A549 (cell line): Measurements from ENCODE around the gene EGFLAM. TPM values are rescaled to one million over a fixed set of nuclear protein-coding genes. Genes with fewer than 3 reads are reported as not detected.
A peak's percentile ranks its signal among the peaks of the same experiment; 100 is the strongest.

ENCODE experiments used
- ATAC-seq, 2 experiments: fragments of 200-7000 bp in 1 of 2; fragments of >200 bp in 1 of 2; cut with Nextera tagmentation in 1 of 2; cut with Tn5 transposase in 1 of 2; 3 replicates each; pipeline versions ENCODE4 v1.8.0 to v1.9.1; 2018 to 2020; ENCODE audit warnings: mild to moderate bottlenecking in 1 of 2, moderate library complexity in 1 of 2
- CTCF ChIA-PET: fragments of 300-600 bp; sonication (Branson Sonifier 250); formaldehyde crosslinking; extraction: SDS; loops from one replicate; lab custom pipeline; 2021; ENCODE audit warnings: antibody characterized with exemption, inconsistent platforms; lab: Yijun Ruan, JAX
- POLR2A ChIA-PET: fragments of 350-600 bp; formaldehyde crosslinking; extraction: SDS; loops from one replicate; lab custom pipeline; 2021; ENCODE audit warnings: antibody characterized with exemption, inconsistent platforms; lab: Yijun Ruan, JAX
- DNase-seq, 2 experiments: peaks; one replicate each; pipeline versions ENCODE4 v3.0.0 to v3.0.0-alpha.2; 2011 to 2016; ENCODE audit warnings: low read depth in 1 of 2, low spot score in 1 of 2
- FAIRE-seq: peaks from 2 replicates; lab custom pipeline; 2011; peaks lifted over from hg19 to GRCh38; lab: Jason Lieb, UNC
- H3K27ac ChIP-seq, 2 experiments: fragments of >200 bp; sonication (Bioruptor Twin); formaldehyde crosslinking; 3 replicates each; pipeline ENCODE4 v1.5.1; 2016 to 2017
- H3K4me1 ChIP-seq: fragments of >200 bp; sonication (Bioruptor Twin); formaldehyde crosslinking; 3 replicates; pipeline ENCODE4 v1.6.1; 2016
- H3K4me2 ChIP-seq: fragments of >200 bp; sonication (Bioruptor Twin); formaldehyde crosslinking; 3 replicates; pipeline ENCODE4 v1.6.1; 2016
- H3K4me3 ChIP-seq: fragments of >200 bp; sonication (Bioruptor Twin); formaldehyde crosslinking; 3 replicates; pipeline ENCODE4 v1.5.1; 2016
- H3K9me3 ChIP-seq: fragments of >200 bp; sonication (Bioruptor Twin); formaldehyde crosslinking; 3 replicates; pipeline ENCODE4 v1.6.1; 2016
- CEBPB ChIP-seq, 2 experiments: fragments of >200 bp in 1 of 2; sonication (Bioruptor Twin) in 1 of 2; formaldehyde crosslinking in 1 of 2; IDR thresholded peaks; 2 replicates each; pipeline ENCODE4 v1.6.1; 2012 to 2016
- EHF ChIP-seq: fragments of 250-450 bp; sonication (Bioruptor Pico); IDR thresholded peaks from 2 replicates; pipeline ENCODE4 v1.5.0; 2020; ENCODE audit warnings: mild to moderate bottlenecking
- FOSB ChIP-seq: fragments of 250-450 bp; sonication (Bioruptor Pico); IDR thresholded peaks from 2 replicates; pipeline ENCODE4 v1.5.0; 2020; ENCODE audit warnings: mild to moderate bottlenecking, moderate library complexity
- HDAC2 ChIP-seq: fragments of 200-600 bp; sonication (generic); IDR thresholded peaks from 2 replicates; pipeline ENCODE4 v1.6.1; 2016
- HOXB13 ChIP-seq: fragments of 250-450 bp; sonication (Bioruptor Pico); IDR thresholded peaks from 2 replicates; pipeline ENCODE4 v1.5.0; 2020; ENCODE audit warnings: low read depth, mild to moderate bottlenecking, moderate library complexity
- JUN ChIP-seq, 2 experiments: fragments of >200 bp; sonication (Bioruptor Twin); formaldehyde crosslinking; IDR thresholded peaks; 2 replicates in 1 of 2; 3 replicates in 1 of 2; pipeline ENCODE4 v1.6.1; 2016 to 2017
- KDM1A ChIP-seq: fragments of 200-600 bp; sonication (generic); IDR thresholded peaks from 2 replicates; pipeline ENCODE4 v1.6.1; 2016; ENCODE audit warnings: low read depth, mild to moderate bottlenecking
- KDM5A ChIP-seq: fragments of 200-600 bp; sonication (generic); IDR thresholded peaks from 2 replicates; pipeline ENCODE4 v1.6.1; 2016; ENCODE audit warnings: antibody characterized with exemption, mild to moderate bottlenecking
- MAZ ChIP-seq: fragments of 150-350 bp; IDR thresholded peaks from 2 replicates; pipeline ENCODE4 v1.6.1; 2014; ENCODE audit warnings: antibody characterized with exemption, low read depth, low read length, borderline replicate concordance
- MYC ChIP-seq: IDR thresholded peaks from 2 replicates; pipeline ENCODE4 v1.6.1; 2012; ENCODE audit warnings: mild to moderate bottlenecking, inconsistent platforms, low read length, improper control_type of control experiment, borderline replicate concordance
- NR3C1 ChIP-seq: fragments of >200 bp; sonication (Bioruptor Twin); formaldehyde crosslinking; IDR thresholded peaks from 3 replicates; pipeline ENCODE4 v1.6.1; 2017
- RAD21 ChIP-seq, 2 experiments: fragments of >200 bp in 1 of 2; sonication (Bioruptor Twin) in 1 of 2; formaldehyde crosslinking in 1 of 2; IDR thresholded peaks in 1 of 2; conservative IDR thresholded peaks in 1 of 2; 2 replicates in 1 of 2; 3 replicates in 1 of 2; pipeline ENCODE4 v1.6.1; 2012 to 2018; ENCODE audit warnings: inconsistent platforms in 1 of 2
- SMC3 ChIP-seq: fragments of >200 bp; sonication (Bioruptor Twin); formaldehyde crosslinking; IDR thresholded peaks from 3 replicates; pipeline ENCODE4 v1.6.1; 2018; ENCODE audit warnings: inconsistent platforms
- WGBS: methylation state at CpG from one replicate; pipeline ENCODE4 v1.1.6; 2017; ENCODE audit errors: missing lambda C conversion rate; 5-methylcytosine and 5-hydroxymethylcytosine counted together
- polyA plus RNA-seq, 4 experiments: library from polyadenylated mRNA; depleted of rRNA in 3 of 4; stranded (reverse); fragments of >200 nt; fragmentation: RNase III in 1 of 4; extraction: RNeasy Plus Mini Kit Qiagen cat#74134 plus additional on column Dnase treatment in 1 of 4; gene quantifications; 2 replicates in 3 of 4; 3 replicates in 1 of 4; pipeline ENCODE4 v1.2.3, GENCODE V29; 2011 to 2017
- TF ChIP-seq, protein P1 (sequence below): IDR thresholded peaks from 2 replicates; pipeline ENCODE4 v1.6.1; 2012
- TF ChIP-seq, protein P2 (sequence below): fragments of >200 bp; sonication (Bioruptor Twin); formaldehyde crosslinking; IDR thresholded peaks from 3 replicates; pipeline ENCODE4 v1.6.1; 2016
- TF ChIP-seq, protein P3 (sequence below): fragments of >200 bp; sonication (Bioruptor Twin); formaldehyde crosslinking; IDR thresholded peaks from 3 replicates; pipeline ENCODE4 v1.5.1; 2016
- TF ChIP-seq, protein P4 (sequence below): fragments of 200-600 bp; sonication (generic); IDR thresholded peaks from 2 replicates; pipeline ENCODE4 v1.6.1; 2016; ENCODE audit warnings: antibody characterized with exemption, mild to moderate bottlenecking, moderate library complexity
- TF ChIP-seq, protein P5 (sequence below): fragments of >200 bp; sonication (Bioruptor Twin); formaldehyde crosslinking; IDR thresholded peaks from 2 replicates; pipeline ENCODE4 v1.6.1; 2016
- TF ChIP-seq, protein P6 (sequence below): fragments of 150-350 bp; IDR thresholded peaks from 2 replicates; pipeline ENCODE4 v1.6.1; 2014; ENCODE audit warnings: low read depth, mild to moderate bottlenecking, low read length
- TF ChIP-seq, protein P7 (sequence below): IDR thresholded peaks from 2 replicates; pipeline ENCODE4 v1.6.1; 2012
- TF ChIP-seq, protein P8 (sequence below): fragments of 250-450 bp; sonication (Bioruptor Pico); IDR thresholded peaks from 2 replicates; pipeline ENCODE4 v1.5.0; 2021; ENCODE audit warnings: mild to moderate bottlenecking, moderate library complexity, borderline replicate concordance

Gene EGFLAM
- polyA plus RNA-seq, 2 of the 4 experiments (the other 2 are of a cell fraction), result 0.13 TPM; not detected in 1

DNA sequence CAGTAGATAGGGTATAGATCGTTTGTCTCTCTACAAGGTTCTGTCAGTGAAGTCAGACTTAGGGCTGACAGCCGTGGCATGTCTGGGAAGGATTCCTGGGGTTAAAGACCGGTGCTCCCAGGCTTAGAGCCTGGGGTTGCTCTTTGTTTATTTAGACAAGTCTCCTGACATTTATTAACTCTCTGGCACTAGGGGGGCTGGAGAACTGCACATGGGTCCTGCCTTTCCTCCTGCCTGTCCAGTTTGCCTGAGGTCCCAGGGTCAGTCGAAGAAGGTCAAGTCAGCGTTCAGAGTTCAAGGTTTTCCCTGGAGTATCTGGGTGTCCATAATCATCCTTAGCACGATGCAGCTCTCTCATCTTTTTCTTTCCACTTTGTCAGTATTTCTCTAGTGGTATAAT, 5.6 kb downstream of the EGFLAM start:
- POLR2A ChIA-PET, result no interaction called here
- no peak for ATAC-seq
- DNase-seq, result no peak
- Histone ChIP-seq H3K9me3 (no peaks in the 10 kb centered on the region), H3K4me3 (no peak overlapping the region), H3K4me1 (peaks cover 2% of the 10 kb centered on the region; the same call in 1 of the 3 replicates)
- FAIRE-seq, result no peak
- WGBS, result 2% methylated on average over 6 of the region's 6 CpGs
- no peak for TF ChIP-seq FOSB
- no peak for TF ChIP-seq HOXB13
- TF ChIP-seq, protein P1, sequence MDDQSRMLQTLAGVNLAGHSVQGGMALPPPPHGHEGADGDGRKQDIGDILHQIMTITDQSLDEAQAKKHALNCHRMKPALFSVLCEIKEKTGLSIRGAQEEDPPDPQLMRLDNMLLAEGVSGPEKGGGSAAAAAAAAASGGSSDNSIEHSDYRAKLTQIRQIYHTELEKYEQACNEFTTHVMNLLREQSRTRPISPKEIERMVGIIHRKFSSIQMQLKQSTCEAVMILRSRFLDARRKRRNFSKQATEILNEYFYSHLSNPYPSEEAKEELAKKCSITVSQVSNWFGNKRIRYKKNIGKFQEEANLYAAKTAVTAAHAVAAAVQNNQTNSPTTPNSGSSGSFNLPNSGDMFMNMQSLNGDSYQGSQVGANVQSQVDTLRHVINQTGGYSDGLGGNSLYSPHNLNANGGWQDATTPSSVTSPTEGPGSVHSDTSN, result no peak
- no peak for TF ChIP-seq HDAC2
- TF ChIP-seq MAZ, result no peak
- no peak for TF ChIP-seq EHF
- TF ChIP-seq, protein P2, sequence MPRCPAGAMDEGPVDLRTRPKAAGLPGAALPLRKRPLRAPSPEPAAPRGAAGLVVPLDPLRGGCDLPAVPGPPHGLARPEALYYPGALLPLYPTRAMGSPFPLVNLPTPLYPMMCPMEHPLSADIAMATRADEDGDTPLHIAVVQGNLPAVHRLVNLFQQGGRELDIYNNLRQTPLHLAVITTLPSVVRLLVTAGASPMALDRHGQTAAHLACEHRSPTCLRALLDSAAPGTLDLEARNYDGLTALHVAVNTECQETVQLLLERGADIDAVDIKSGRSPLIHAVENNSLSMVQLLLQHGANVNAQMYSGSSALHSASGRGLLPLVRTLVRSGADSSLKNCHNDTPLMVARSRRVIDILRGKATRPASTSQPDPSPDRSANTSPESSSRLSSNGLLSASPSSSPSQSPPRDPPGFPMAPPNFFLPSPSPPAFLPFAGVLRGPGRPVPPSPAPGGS, result no peak
- TF ChIP-seq NR3C1, result no peak
- TF ChIP-seq, all 56 proteins: peak for 0
- Histone ChIP-seq H3K27ac (no peak overlapping the region), H3K4me2 (no peak overlapping the region)
- CTCF ChIA-PET, result interaction anchor here (1.2 to 3.4 kb wide), 7 partner anchors 10 to 136 kb away, joined by 3 to 19 read pairs (median 10); no protein-coding TSS in a partner anchor

DNA sequence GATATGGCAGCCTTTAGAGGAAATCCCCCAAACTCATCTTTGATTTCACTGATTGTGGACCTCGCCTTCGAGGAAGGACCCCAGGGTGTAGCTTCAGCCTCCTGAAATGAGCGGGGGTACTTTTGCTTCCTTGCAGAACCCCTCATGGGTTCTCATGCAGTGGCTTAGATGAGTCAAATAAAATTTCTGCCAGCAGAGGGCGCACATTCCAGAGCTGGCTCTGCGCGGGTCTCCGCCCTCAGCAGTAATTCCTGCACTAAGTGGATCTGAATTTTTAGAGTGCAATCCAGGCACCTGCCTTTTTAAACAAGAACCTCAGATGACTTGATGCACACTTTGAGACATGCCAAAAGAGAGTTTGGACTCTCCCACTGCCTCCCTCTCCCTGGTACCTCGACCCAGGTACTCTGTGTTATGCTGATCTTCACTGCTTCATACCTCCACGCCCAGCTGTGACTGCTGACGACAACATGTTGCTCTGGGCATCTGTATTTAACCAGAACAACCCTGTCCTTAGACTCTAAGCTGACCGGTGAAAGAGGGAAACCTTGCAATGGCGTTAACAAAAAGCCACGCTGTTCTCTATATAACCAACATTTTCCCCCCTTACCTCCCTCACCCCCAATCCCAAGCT, 7.3 kb downstream of the EGFLAM start:
- DNase-seq (peak; percentile 46 to 51), FAIRE-seq (no peak), ATAC-seq (peak; percentile 93 to 99)
- ChIA-PET POLR2A (no interaction called here), CTCF (interaction anchor here (0.7 to 3.4 kb wide), 31 partner anchors 8 to 660 kb away, joined by 3 to 24 read pairs (median 4); no protein-coding TSS in a partner anchor)
- H3K4me1 ChIP-seq, result no peaks in the 10 kb centered on the region
- no peak overlapping the region for H3K4me3 ChIP-seq
- peak; percentile 57; the same call in 2 of the 3 replicates for TF ChIP-seq SMC3
- TF ChIP-seq, protein P3, sequence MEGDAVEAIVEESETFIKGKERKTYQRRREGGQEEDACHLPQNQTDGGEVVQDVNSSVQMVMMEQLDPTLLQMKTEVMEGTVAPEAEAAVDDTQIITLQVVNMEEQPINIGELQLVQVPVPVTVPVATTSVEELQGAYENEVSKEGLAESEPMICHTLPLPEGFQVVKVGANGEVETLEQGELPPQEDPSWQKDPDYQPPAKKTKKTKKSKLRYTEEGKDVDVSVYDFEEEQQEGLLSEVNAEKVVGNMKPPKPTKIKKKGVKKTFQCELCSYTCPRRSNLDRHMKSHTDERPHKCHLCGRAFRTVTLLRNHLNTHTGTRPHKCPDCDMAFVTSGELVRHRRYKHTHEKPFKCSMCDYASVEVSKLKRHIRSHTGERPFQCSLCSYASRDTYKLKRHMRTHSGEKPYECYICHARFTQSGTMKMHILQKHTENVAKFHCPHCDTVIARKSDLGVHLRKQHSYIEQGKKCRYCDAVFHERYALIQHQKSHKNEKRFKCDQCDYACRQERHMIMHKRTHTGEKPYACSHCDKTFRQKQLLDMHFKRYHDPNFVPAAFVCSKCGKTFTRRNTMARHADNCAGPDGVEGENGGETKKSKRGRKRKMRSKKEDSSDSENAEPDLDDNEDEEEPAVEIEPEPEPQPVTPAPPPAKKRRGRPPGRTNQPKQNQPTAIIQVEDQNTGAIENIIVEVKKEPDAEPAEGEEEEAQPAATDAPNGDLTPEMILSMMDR, result peak; percentile 72
- peak; percentile 35 to 38; a peak in 2 of 5 replicates for TF ChIP-seq RAD21 (conservative IDR thresholded peaks at IDR 0.05 in 1 of 2, IDR thresholded peaks at IDR 0.05 in 1 of 2)
- no peak for TF ChIP-seq HDAC2
- WGBS, result 22% methylated on average over 13 of the region's 13 CpGs
- H3K27ac ChIP-seq, result no peak overlapping the region
- H3K9me3 ChIP-seq, result no peaks in the 10 kb centered on the region
- peak overlapping the region; percentile 18; the same call in 2 of the 3 replicates for H3K4me2 ChIP-seq

DNA sequence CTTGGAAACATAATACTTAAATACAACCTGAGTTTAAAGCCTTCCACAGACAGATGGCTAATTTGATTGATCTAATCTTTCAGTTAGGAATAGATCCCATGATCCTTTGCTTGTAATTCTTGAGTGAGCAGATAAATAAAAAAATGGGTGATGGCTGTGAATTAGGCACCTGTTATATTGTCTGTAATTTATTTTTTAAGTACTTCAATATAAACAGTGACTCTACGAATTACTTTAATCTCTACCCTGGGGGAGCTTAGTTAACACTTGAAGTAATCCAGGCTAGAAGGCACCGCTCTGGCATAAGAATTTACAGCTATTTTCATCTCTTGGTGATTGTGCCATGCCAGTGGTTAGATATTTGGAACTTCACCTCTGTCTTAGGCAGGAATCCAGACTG, 9.0 kb downstream of the EGFLAM start:
- Histone ChIP-seq H3K4me1 (no peaks in the 10 kb centered on the region), H3K4me2 (no peak overlapping the region), H3K27ac (no peak overlapping the region), H3K9me3 (no peaks in the 10 kb centered on the region), H3K4me3 (no peak overlapping the region)
- CTCF ChIA-PET, result interaction anchor here (0.8 to 3.4 kb wide), 3 partner anchors 10 to 48 kb away, joined by 3 to 19 read pairs (median 19); no protein-coding TSS in a partner anchor
- WGBS, result 5% methylated on average over 2 of the region's 2 CpGs
- FAIRE-seq (no peak), DNase-seq (no peak), ATAC-seq (no peak)
- POLR2A ChIA-PET, result no interaction called here
- TF ChIP-seq, protein P4, sequence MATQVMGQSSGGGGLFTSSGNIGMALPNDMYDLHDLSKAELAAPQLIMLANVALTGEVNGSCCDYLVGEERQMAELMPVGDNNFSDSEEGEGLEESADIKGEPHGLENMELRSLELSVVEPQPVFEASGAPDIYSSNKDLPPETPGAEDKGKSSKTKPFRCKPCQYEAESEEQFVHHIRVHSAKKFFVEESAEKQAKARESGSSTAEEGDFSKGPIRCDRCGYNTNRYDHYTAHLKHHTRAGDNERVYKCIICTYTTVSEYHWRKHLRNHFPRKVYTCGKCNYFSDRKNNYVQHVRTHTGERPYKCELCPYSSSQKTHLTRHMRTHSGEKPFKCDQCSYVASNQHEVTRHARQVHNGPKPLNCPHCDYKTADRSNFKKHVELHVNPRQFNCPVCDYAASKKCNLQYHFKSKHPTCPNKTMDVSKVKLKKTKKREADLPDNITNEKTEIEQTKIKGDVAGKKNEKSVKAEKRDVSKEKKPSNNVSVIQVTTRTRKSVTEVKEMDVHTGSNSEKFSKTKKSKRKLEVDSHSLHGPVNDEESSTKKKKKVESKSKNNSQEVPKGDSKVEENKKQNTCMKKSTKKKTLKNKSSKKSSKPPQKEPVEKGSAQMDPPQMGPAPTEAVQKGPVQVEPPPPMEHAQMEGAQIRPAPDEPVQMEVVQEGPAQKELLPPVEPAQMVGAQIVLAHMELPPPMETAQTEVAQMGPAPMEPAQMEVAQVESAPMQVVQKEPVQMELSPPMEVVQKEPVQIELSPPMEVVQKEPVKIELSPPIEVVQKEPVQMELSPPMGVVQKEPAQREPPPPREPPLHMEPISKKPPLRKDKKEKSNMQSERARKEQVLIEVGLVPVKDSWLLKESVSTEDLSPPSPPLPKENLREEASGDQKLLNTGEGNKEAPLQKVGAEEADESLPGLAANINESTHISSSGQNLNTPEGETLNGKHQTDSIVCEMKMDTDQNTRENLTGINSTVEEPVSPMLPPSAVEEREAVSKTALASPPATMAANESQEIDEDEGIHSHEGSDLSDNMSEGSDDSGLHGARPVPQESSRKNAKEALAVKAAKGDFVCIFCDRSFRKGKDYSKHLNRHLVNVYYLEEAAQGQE, result no peak
- TF ChIP-seq, protein P5, sequence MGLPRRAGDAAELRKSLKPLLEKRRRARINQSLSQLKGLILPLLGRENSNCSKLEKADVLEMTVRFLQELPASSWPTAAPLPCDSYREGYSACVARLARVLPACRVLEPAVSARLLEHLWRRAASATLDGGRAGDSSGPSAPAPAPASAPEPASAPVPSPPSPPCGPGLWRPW, result no peak
- TF ChIP-seq, protein P6, sequence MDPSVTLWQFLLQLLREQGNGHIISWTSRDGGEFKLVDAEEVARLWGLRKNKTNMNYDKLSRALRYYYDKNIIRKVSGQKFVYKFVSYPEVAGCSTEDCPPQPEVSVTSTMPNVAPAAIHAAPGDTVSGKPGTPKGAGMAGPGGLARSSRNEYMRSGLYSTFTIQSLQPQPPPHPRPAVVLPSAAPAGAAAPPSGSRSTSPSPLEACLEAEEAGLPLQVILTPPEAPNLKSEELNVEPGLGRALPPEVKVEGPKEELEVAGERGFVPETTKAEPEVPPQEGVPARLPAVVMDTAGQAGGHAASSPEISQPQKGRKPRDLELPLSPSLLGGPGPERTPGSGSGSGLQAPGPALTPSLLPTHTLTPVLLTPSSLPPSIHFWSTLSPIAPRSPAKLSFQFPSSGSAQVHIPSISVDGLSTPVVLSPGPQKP, result no peak
- TF ChIP-seq KDM1A, result no peak
- no peak for TF ChIP-seq CEBPB (IDR thresholded peaks at IDR 0.05)
- TF ChIP-seq, protein P7, sequence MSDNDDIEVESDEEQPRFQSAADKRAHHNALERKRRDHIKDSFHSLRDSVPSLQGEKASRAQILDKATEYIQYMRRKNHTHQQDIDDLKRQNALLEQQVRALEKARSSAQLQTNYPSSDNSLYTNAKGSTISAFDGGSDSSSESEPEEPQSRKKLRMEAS, result no peak
- TF ChIP-seq JUN (IDR thresholded peaks at IDR 0.05), result no peak
- no peak for TF ChIP-seq MYC
- no peak for TF ChIP-seq KDM5A
- TF ChIP-seq, protein P8, sequence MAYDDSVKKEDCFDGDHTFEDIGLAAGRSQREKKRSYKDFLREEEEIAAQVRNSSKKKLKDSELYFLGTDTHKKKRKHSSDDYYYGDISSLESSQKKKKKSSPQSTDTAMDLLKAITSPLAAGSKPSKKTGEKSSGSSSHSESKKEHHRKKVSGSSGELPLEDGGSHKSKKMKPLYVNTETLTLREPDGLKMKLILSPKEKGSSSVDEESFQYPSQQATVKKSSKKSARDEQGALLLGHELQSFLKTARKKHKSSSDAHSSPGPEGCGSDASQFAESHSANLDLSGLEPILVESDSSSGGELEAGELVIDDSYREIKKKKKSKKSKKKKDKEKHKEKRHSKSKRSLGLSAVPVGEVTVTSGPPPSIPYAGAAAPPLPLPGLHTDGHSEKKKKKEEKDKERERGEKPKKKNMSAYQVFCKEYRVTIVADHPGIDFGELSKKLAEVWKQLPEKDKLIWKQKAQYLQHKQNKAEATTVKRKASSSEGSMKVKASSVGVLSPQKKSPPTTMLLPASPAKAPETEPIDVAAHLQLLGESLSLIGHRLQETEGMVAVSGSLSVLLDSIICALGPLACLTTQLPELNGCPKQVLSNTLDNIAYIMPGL (CRISPR knock-in tag), result no peak
